Lung microvascular endothelial cell (primary cell): ENCODE data around the gene PHF10. TPM values are rescaled to one million over a fixed set of nuclear protein-coding genes. Genes with fewer than 3 reads are reported as not detected.
A peak's percentile ranks its signal among the peaks of the same experiment; 100 is the strongest.

Source experiments
- DNase-seq, 2 donors: peaks; one replicate each; pipeline versions ENCODE4 v3.0.0 to v3.0.0-alpha.2; 2010; ENCODE audit warnings: low read depth in 2 of 2
- total RNA-seq: library from RNA; depleted of rRNA; stranded (reverse); fragments of >200 nt; gene quantifications from 2 replicates; pipeline ENCODE4 v1.2.1, GENCODE V29; 2014

Gene PHF10
- total RNA-seq, 1 donor from 2014 or later = 23.8 TPM

- DNase-seq = peak in 1 of 2 donors; percentile 19
Measured at GRCh38 chr6:169677096-169677495, 47.2 kb downstream of the PHF10 start.

- DNase-seq = no peak
Measured at GRCh38 chr6:169675011-169675410, 49.3 kb downstream of the PHF10 start.

- no peak for DNase-seq
Measured at GRCh38 chr6:169671563-169671962, 52.7 kb downstream of the PHF10 start.

- peak; percentile 94 to 96 for DNase-seq
Measured at GRCh38 chr6:169669889-169670288, 54.4 kb downstream of the PHF10 start.

- peak; percentile 26 to 71 for DNase-seq
Measured at GRCh38 chr6:169669147-169669546, 55.2 kb downstream of the PHF10 start.

GRCh38 chr6:169668203-169668847 lies 56.0 kb downstream of the PHF10 start:
- no peak for DNase-seq

- no peak for DNase-seq
Measured at GRCh38 chr6:169667716-169668115, 56.6 kb downstream of the PHF10 start.

GRCh38 chr6:169666441-169666840 lies 57.9 kb downstream of the PHF10 start:
- no peak for DNase-seq

- no peak for DNase-seq
Measured at GRCh38 chr6:169665289-169665688, 59.0 kb downstream of the PHF10 start.

GRCh38 chr6:169664227-169664626 lies 60.1 kb downstream of the PHF10 start:
- DNase-seq = no peak

GRCh38 chr6:169663468-169663867 lies 60.8 kb downstream of the PHF10 start:
- DNase-seq = no peak

GRCh38 chr6:169661391-169661756 lies 62.9 kb downstream of the PHF10 start:
- DNase-seq = no peak

GRCh38 chr6:169660751-169661390 lies 63.4 kb downstream of the PHF10 start:
- DNase-seq = no peak

- DNase-seq = peak in 1 of 2 donors; percentile 16
Measured at GRCh38 chr6:169659820-169660610, 64.3 kb downstream of the PHF10 start.

- no peak for DNase-seq
Measured at GRCh38 chr6:169657284-169657610, 67.1 kb downstream of the PHF10 start.

- no peak for DNase-seq
Measured at GRCh38 chr6:169656546-169657283, 67.6 kb downstream of the PHF10 start.

GRCh38 chr6:169654598-169655391 lies 69.5 kb downstream of the PHF10 start:
- DNase-seq = peak; percentile 71 to 86
